Cardiac muscle cell (in vitro differentiated cells and primary cell): ENCODE results near the gene WDFY4. TPM values are rescaled to one million over a fixed set of nuclear protein-coding genes. Genes with fewer than 3 reads are reported as not detected.

ENCODE experiments used
- DNase-seq, 2 donors: peaks; one replicate each; pipeline versions ENCODE4 v3.0.0 to v3.0.0-alpha.2; 2010 to 2017; ENCODE audit warnings: low read depth in 1 of 2, low spot score in 1 of 2
- H3K27ac ChIP-seq: fragments of 200-600 bp; sonication (generic); 2 replicates; pipeline ENCODE4 v1.5.1; 2016
- H3K27me3 ChIP-seq: fragments of 200-600 bp; sonication (generic); 2 replicates; pipeline ENCODE4 v1.6.0; 2016; ENCODE audit warnings: control low read depth
- H3K36me3 ChIP-seq: fragments of 200-600 bp; sonication (generic); 2 replicates; pipeline ENCODE4 v1.5.1; 2016; ENCODE audit warnings: control low read depth
- H3K4me1 ChIP-seq: fragments of 200-600 bp; sonication (generic); 2 replicates; pipeline ENCODE4 v1.8.1; 2017; ENCODE audit warnings: low read depth, mild to moderate bottlenecking, mixed run types
- H3K4me3 ChIP-seq: fragments of 200-600 bp; sonication (generic); 2 replicates; pipeline ENCODE4 v1.5.1; 2016; ENCODE audit warnings: mild to moderate bottlenecking
- H3K9me3 ChIP-seq: fragments of 200-600 bp; sonication (generic); 2 replicates; pipeline ENCODE4 v1.5.1; 2017; ENCODE audit warnings: low read depth, mild to moderate bottlenecking, control low read depth
- CTCF ChIP-seq: IDR thresholded peaks from 2 replicates; pipeline ENCODE4 v1.5.1; 2012; ENCODE audit warnings: low read depth, mild to moderate bottlenecking, low read length
- polyA plus RNA-seq: library from polyadenylated mRNA; unstranded; fragments of >200 nt; fragmentation: Nextera tagmentation; extraction: Ambion mirVana; gene quantifications from 2 replicates; pipeline ENCODE4 v1.2.1, GENCODE V29; 2016
- total RNA-seq: library from RNA; depleted of rRNA; stranded (reverse); fragments of >200 nt; gene quantifications from 2 replicates; pipeline ENCODE4 v1.2.3, GENCODE V29; 2016

WDFY4 gene
- total and polyA plus RNA-seq, 2 experiments from 2014 or later = not detected

- TF ChIP-seq CTCF = no peak
- no peaks in the 10 kb centered on the region for H3K9me3 ChIP-seq
- H3K36me3 ChIP-seq = no peaks in the 10 kb centered on the region
- H3K4me3 ChIP-seq = no peak overlapping the region
- no peak overlapping the region for H3K27ac ChIP-seq
- DNase-seq = no peak
- no peaks in the 10 kb centered on the region for H3K4me1 ChIP-seq
- H3K27me3 ChIP-seq = no peaks in the 10 kb centered on the region
These were observed 253.6 kb downstream of the WDFY4 start for GRCh38 chr10:48938281-48938680.

DNA sequence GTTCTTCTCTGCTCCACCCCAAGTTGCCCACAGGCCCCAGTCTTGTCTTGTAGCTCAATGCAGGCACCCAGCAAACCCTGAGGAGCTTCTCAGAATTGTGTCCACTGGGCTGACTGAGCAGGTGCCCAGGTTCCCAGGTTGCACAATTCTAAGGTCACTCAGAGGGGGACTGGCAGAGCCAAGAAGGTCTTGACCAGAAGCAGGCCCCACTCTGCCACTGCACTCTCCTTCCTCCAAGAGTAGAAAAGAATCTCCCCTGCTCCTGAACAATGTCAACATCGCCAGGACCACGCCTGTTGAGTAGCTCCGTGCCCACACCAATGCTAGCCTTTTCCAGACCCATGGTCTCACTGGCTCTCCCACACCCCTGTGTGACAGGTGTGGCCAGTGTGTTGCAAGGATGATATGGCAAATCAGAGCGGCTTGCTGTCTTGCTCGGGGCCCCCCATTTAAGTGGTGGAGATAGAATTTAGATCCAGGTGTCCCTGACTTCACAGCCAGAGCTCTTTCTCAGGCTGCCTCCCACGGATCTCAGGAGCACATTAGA is 254.4 kb downstream of the WDFY4 start:
- no peak overlapping the region for H3K27ac ChIP-seq
- H3K27me3 ChIP-seq = no peaks in the 10 kb centered on the region
- H3K36me3 ChIP-seq = no peaks in the 10 kb centered on the region
- H3K9me3 ChIP-seq = no peaks in the 10 kb centered on the region
- no peak overlapping the region for H3K4me3 ChIP-seq
- no peak for DNase-seq
- TF ChIP-seq CTCF = no peak
- no peaks in the 10 kb centered on the region for H3K4me1 ChIP-seq

GRCh38 chr10:48939790-48940325 is 255.2 kb downstream of the WDFY4 start, which contains the start of gene LRRC18:
Gene LRRC18 (minus strand): TSS chr10:48939840. CDS start chr10:48914155, 25,685 bp downstream.
- H3K27me3 ChIP-seq = no peaks in the 10 kb centered on the region
- no peaks in the 10 kb centered on the region for H3K36me3 ChIP-seq
- no peaks in the 10 kb centered on the region for H3K4me1 ChIP-seq
- no peak for DNase-seq
- H3K9me3 ChIP-seq = no peaks in the 10 kb centered on the region
- no peak within 1 kb of the TSS for H3K4me3 ChIP-seq
- no peak for TF ChIP-seq CTCF
- H3K27ac ChIP-seq = no peak within 1 kb of the TSS

GRCh38 chr10:48940372-48940771 is 255.7 kb downstream of the WDFY4 start:
- Histone ChIP-seq H3K27ac (no peak overlapping the region), H3K4me1 (no peaks in the 10 kb centered on the region), H3K9me3 (no peaks in the 10 kb centered on the region), H3K4me3 (no peak overlapping the region), H3K36me3 (no peaks in the 10 kb centered on the region), H3K27me3 (no peaks in the 10 kb centered on the region)
- DNase-seq = no peak
- TF ChIP-seq CTCF = no peak

GRCh38 chr10:48940958-48941357 is 256.3 kb downstream of the WDFY4 start:
- TF ChIP-seq CTCF = no peak
- H3K9me3 ChIP-seq = no peaks in the 10 kb centered on the region
- H3K36me3 ChIP-seq = no peaks in the 10 kb centered on the region
- no peak overlapping the region for H3K4me3 ChIP-seq
- H3K27me3 ChIP-seq = no peaks in the 10 kb centered on the region
- no peak for DNase-seq
- H3K4me1 ChIP-seq = no peaks in the 10 kb centered on the region
- no peak overlapping the region for H3K27ac ChIP-seq
